DND-41 (cell line): ENCODE measurements around the gene OR6S1.

Source experiments
- ATAC-seq: fragments of 200-7000 bp; cut with Tn5 transposase; 3 replicates; pipeline ENCODE4 v1.9.1; 2021; ENCODE audit warnings: low read depth; ENCODE audit not compliant: insufficient read depth
- DNase-seq: peaks from one replicate; pipeline ENCODE4 v3.0.0-alpha.2; 2020
- H2AFZ ChIP-seq: 2 replicates; pipeline ENCODE4 v1.6.0; 2012; ENCODE audit warnings: low read depth, low read length
- H3K27ac ChIP-seq: 2 replicates; pipeline ENCODE4 v1.5.1; 2012; ENCODE audit warnings: low read length, inconsistent platforms
- H3K27me3 ChIP-seq: fragments of 200-600 bp; sonication (generic); 2 replicates; pipeline ENCODE4 v1.6.0; 2012; ENCODE audit warnings: low read length, mild to moderate bottlenecking, inconsistent platforms; ENCODE audit not compliant: insufficient read depth, poor library complexity
- H3K36me3 ChIP-seq: 2 replicates; pipeline ENCODE4 v1.5.1; 2012; ENCODE audit warnings: low read length, inconsistent platforms; ENCODE audit not compliant: insufficient read depth
- H3K4me1 ChIP-seq: 2 replicates; pipeline ENCODE4 v1.5.1; 2012; ENCODE audit warnings: mild to moderate bottlenecking, low read length; ENCODE audit not compliant: insufficient read depth
- H3K4me2 ChIP-seq: 2 replicates; pipeline ENCODE4 v1.6.0; 2012; ENCODE audit warnings: mild to moderate bottlenecking, moderate library complexity, low read length, inconsistent platforms; ENCODE audit not compliant: insufficient read depth
- H3K4me3 ChIP-seq, 2 experiments: fragments of 200-600 bp in 1 of 2; shearing (Covaris generic) in 1 of 2; 2 replicates each; pipeline ENCODE4 v1.5.1; 2012 to 2016; ENCODE audit warnings: inconsistent platforms in 2 of 2, low read length in 2 of 2, mild to moderate bottlenecking in 2 of 2, low read depth in 1 of 2, moderate library complexity in 1 of 2
- H3K79me2 ChIP-seq: 2 replicates; pipeline ENCODE4 v1.6.0; 2012; ENCODE audit warnings: low read length, inconsistent platforms; ENCODE audit not compliant: insufficient read depth
- H3K9ac ChIP-seq: 2 replicates; pipeline ENCODE4 v1.6.0; 2012; ENCODE audit warnings: low read depth, mild to moderate bottlenecking, inconsistent platforms, low read length, moderate library complexity
- H3K9me3 ChIP-seq: 2 replicates; pipeline ENCODE4 v1.5.1; 2012; ENCODE audit warnings: low read length, moderate library complexity, mild to moderate bottlenecking, inconsistent platforms; ENCODE audit not compliant: insufficient read depth, severe bottlenecking
- H4K20me1 ChIP-seq: 2 replicates; pipeline ENCODE4 v1.6.0; 2012; ENCODE audit warnings: low read length; ENCODE audit not compliant: insufficient read depth
- EZH2 ChIP-seq: IDR thresholded peaks from 3 replicates; pipeline ENCODE4 v1.6.1; 2012; ENCODE audit warnings: borderline replicate concordance, low read depth, mild to moderate bottlenecking, moderate library complexity, low read length, inconsistent platforms; ENCODE audit not compliant: severe bottlenecking
- TF ChIP-seq, protein P1 (sequence below): IDR thresholded peaks from 2 replicates; pipeline ENCODE4 v1.5.1; 2012; ENCODE audit warnings: borderline replicate concordance, low read length, moderate library complexity, mild to moderate bottlenecking; ENCODE audit not compliant: poor library complexity, severe bottlenecking; ENCODE audit errors: extremely low read depth

The OR6S1 gene

DNA sequence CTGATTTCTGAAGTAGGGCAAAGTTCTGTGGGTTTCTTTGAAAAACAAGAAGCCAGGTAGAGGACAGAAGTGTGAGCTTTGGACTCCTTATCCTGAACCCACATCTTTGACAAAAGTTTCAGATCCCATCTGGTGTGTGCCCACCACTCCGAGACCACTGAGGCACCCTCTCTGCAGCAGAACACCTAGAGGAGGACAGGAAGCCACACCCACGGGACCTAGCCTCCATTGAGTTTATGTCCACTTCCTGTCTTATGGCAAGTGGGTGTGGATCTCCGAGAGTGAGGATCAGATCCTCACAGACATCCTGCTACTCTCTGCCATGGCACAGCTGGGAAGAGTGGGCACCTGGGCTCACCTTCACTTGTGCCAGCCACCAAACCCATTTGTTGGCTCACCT, 16.8 kb upstream of the OR6S1 start:
- no peak for DNase-seq

DNA sequence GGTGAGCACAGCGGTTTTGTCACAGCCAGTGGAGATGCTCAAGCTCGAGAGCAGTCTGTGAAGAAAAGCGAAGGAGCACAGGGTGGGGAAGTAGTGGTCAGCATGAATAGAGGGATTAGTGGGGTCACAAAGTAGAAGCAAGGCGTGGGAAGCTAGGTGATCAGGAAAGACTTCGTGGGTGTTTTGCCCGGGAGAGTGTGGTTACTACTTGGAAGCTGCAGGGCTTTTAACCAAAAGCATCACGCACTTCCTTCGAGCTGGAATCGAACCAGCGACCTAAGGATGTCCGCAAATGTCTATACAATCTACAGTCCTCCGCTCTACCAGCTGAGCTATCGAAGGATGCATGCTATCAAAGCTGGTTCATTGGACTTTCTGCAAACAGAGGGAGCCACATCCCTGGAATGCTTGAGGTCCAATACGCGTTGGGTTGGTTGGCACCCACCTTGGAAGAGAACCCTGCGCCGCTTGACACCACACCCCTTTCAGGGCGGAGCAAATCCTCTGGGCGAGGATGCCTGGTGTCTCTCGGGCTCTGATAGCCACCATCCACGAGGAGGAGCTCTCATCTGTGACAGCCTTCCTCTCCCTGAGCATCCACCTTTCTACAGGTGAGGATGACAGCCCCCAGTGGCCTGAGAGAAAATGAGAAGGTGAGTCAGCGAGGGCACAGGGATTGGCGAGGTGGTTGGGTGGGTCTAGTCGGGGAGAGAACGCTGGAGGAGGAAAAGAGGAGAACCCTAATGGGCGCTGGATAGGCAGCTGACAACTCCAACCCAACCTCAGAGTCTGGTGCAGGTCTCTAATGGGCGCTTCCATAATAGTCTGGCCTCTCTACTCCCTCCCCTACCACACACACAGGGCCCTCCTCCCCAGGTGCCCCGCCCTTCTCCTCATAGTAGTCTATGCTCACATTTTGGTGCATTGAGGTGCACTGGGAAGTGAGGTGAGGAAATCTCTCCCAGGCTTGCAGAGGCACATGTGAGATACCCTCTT, 16.0 kb upstream of the OR6S1 start:
- Histone ChIP-seq H3K9ac (no peak overlapping the region), H4K20me1 (no peaks in the 10 kb centered on the region), H2AFZ (no peak overlapping the region), H3K36me3 (no peaks in the 10 kb centered on the region), H3K27me3 (peaks cover 6% of the 10 kb centered on the region), H3K4me1 (no peaks in the 10 kb centered on the region), H3K79me2 (no peaks in the 10 kb centered on the region), H3K9me3 (no peaks in the 10 kb centered on the region), H3K27ac (no peak overlapping the region), H3K4me2 (no peak overlapping the region), H3K4me3 (no peak overlapping the region)
- DNase-seq (no peak), ATAC-seq (no peak)
- TF ChIP-seq EZH2: no peak
- TF ChIP-seq, protein P1, sequence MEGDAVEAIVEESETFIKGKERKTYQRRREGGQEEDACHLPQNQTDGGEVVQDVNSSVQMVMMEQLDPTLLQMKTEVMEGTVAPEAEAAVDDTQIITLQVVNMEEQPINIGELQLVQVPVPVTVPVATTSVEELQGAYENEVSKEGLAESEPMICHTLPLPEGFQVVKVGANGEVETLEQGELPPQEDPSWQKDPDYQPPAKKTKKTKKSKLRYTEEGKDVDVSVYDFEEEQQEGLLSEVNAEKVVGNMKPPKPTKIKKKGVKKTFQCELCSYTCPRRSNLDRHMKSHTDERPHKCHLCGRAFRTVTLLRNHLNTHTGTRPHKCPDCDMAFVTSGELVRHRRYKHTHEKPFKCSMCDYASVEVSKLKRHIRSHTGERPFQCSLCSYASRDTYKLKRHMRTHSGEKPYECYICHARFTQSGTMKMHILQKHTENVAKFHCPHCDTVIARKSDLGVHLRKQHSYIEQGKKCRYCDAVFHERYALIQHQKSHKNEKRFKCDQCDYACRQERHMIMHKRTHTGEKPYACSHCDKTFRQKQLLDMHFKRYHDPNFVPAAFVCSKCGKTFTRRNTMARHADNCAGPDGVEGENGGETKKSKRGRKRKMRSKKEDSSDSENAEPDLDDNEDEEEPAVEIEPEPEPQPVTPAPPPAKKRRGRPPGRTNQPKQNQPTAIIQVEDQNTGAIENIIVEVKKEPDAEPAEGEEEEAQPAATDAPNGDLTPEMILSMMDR: no peak

More for the DNA sequence above, 16.8 kb upstream of the OR6S1 start:
- H3K9me3 ChIP-seq: no peaks in the 10 kb centered on the region
- H3K4me1 ChIP-seq: no peaks in the 10 kb centered on the region
- H3K4me2 ChIP-seq: no peak overlapping the region
- TF ChIP-seq, protein P1: no peak
- TF ChIP-seq EZH2: no peak
- no peaks in the 10 kb centered on the region for H3K36me3 ChIP-seq
- no peaks in the 10 kb centered on the region for H3K79me2 ChIP-seq
- no peak overlapping the region for H3K27ac ChIP-seq
- no peak overlapping the region for H3K4me3 ChIP-seq
- H3K9ac ChIP-seq: no peak overlapping the region
- ATAC-seq: no peak
- H3K27me3 ChIP-seq: peaks cover 6% of the 10 kb centered on the region
- no peaks in the 10 kb centered on the region for H4K20me1 ChIP-seq
- H2AFZ ChIP-seq: no peak overlapping the region

DNA sequence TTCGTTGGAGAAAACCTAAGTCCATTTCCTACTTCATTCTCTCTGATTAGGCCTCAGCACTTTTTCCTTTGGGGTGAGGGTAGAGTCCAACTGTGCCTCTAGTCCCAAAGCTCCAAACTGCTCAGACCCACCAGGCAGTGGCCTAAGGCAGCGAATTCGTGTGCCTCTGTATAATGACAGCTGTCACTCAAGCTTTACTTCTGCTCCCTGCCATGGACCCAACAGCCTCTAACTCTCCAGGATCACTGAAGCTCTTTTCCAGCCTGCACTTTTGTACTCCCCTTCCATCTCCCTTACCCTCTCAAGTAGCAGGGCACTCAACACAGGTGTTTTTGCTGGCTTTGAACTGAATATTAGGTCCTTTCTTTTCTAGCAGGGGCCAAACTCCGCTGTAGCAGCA, 14.8 kb upstream of the OR6S1 start:
- ATAC-seq (no peak), DNase-seq (no peak)
- Histone ChIP-seq H3K4me1 (no peaks in the 10 kb centered on the region), H4K20me1 (no peaks in the 10 kb centered on the region), H3K27ac (no peak overlapping the region), H3K4me3 (no peak overlapping the region), H3K27me3 (peaks cover 6% of the 10 kb centered on the region), H3K36me3 (no peaks in the 10 kb centered on the region), H3K4me2 (no peak overlapping the region), H2AFZ (no peak overlapping the region), H3K9me3 (no peaks in the 10 kb centered on the region), H3K79me2 (no peaks in the 10 kb centered on the region), H3K9ac (no peak overlapping the region)
- TF ChIP-seq EZH2: no peak
- TF ChIP-seq, protein P1: no peak
